WTC11 (cell line): ENCODE measurements around the gene DLGAP5. TPM values are rescaled to one million over a fixed set of nuclear protein-coding genes. Genes with fewer than 3 reads are reported as not detected.

ENCODE experiments used
- ATAC-seq: fragments of 200-7000 bp; cut with Tn5 transposase; 2 replicates; pipeline ENCODE4 v1.10.0; 2021; ENCODE audit warnings: mild to moderate bottlenecking, moderate library complexity
- CTCF ChIA-PET: fragments of 300-600 bp; sonication (Branson Sonifier 250); formaldehyde crosslinking; loops from one replicate; lab custom pipeline; 2021; ENCODE audit warnings: antibody characterized with exemption; lab: Charles Lee
- POLR2A ChIA-PET: fragments of 350-600 bp; sonication (Branson Sonifier 250); formaldehyde crosslinking; loops from one replicate; lab custom pipeline; 2021; ENCODE audit warnings: antibody characterized with exemption; lab: Charles Lee
- DNase-seq: peaks from one replicate; pipeline ENCODE4 v3.0.0; 2021; ENCODE audit warnings: low spot score
- H3K27ac Mint-ChIP-seq: 2 replicates; pipeline ENCODE4 v1.8.0; 2021; ENCODE audit warnings: mixed read lengths
- H3K27me3 Mint-ChIP-seq: 2 replicates; pipeline ENCODE4 v1.8.0; 2021; ENCODE audit warnings: low read depth, mild to moderate bottlenecking, moderate library complexity, mixed read lengths
- H3K36me3 Mint-ChIP-seq: 2 replicates; pipeline ENCODE4 v1.8.0; 2021; ENCODE audit warnings: mixed read lengths
- H3K4me1 Mint-ChIP-seq: 2 replicates; pipeline ENCODE4 v1.8.0; 2022; ENCODE audit warnings: mixed read lengths
- H3K4me3 Mint-ChIP-seq: 2 replicates; pipeline ENCODE4 v1.8.0; 2021; ENCODE audit warnings: mild to moderate bottlenecking, moderate library complexity, mixed read lengths
- H3K9me3 Mint-ChIP-seq: 2 replicates; pipeline ENCODE4 v1.8.0; 2021; ENCODE audit warnings: mixed read lengths
- HMGA2 ChIP-seq: fragments of 250-450 bp; sonication (Bioruptor Pico); IDR thresholded peaks from 2 replicates; pipeline ENCODE4 v1.4.0; 2021; ENCODE audit warnings: mild to moderate bottlenecking, moderate library complexity
- MYBL2 ChIP-seq: sonication (generic); formaldehyde crosslinking; IDR thresholded peaks from 2 replicates; pipeline ENCODE4 v1.8.1; 2023; ENCODE audit warnings: mild to moderate bottlenecking, moderate library complexity, missing genetic modification reagents
- NFATC4 ChIP-seq: fragments of 250-450 bp; sonication (Bioruptor Pico); IDR thresholded peaks from 2 replicates; pipeline ENCODE4 v1.9.0; 2021; ENCODE audit warnings: mild to moderate bottlenecking
- PRRX2 ChIP-seq: fragments of 250-450 bp; sonication (Bioruptor Pico); IDR thresholded peaks from 2 replicates; pipeline ENCODE4 v1.8.0; 2021; ENCODE audit warnings: mild to moderate bottlenecking
- RORB ChIP-seq: fragments of 250-450 bp; sonication (Bioruptor Pico); IDR thresholded peaks from 2 replicates; pipeline ENCODE4 v1.9.0; 2021; ENCODE audit warnings: mild to moderate bottlenecking
- SMAD4 ChIP-seq: sonication (generic); formaldehyde crosslinking; IDR thresholded peaks from 2 replicates; pipeline ENCODE4 v1.8.0; 2022; ENCODE audit warnings: mild to moderate bottlenecking, missing genetic modification reagents
- TEAD1 ChIP-seq: sonication (generic); formaldehyde crosslinking; IDR thresholded peaks from 2 replicates; pipeline ENCODE4 v1.8.0; 2022; ENCODE audit warnings: mild to moderate bottlenecking, missing genetic modification reagents
- TEAD4 ChIP-seq: sonication (generic); formaldehyde crosslinking; IDR thresholded peaks from 2 replicates; pipeline ENCODE4 v1.8.0; 2022; ENCODE audit warnings: mild to moderate bottlenecking, missing genetic modification reagents
- ZNF121 ChIP-seq: sonication (generic); formaldehyde crosslinking; IDR thresholded peaks from 2 replicates; pipeline ENCODE4 v1.8.0; 2023; ENCODE audit warnings: missing genetic modification reagents
- ZNF138 ChIP-seq: sonication (generic); formaldehyde crosslinking; conservative IDR thresholded peaks from 2 replicates; pipeline ENCODE4 v1.8.1; 2022; ENCODE audit warnings: mild to moderate bottlenecking, moderate library complexity, missing genetic modification reagents
- ZNF396 ChIP-seq: fragments of 250-450 bp; sonication (Bioruptor Pico); IDR thresholded peaks from 2 replicates; pipeline ENCODE4 v1.8.0; 2021; ENCODE audit warnings: mild to moderate bottlenecking, moderate library complexity, borderline replicate concordance
- total RNA-seq: library from RNA; stranded (reverse); gene quantifications from 3 replicates; pipeline ENCODE4 v1.2.3, GENCODE V29; 2021
- TF ChIP-seq, protein P1 (sequence below): sonication (generic); formaldehyde crosslinking; IDR thresholded peaks from 2 replicates; pipeline ENCODE4 v1.8.1; 2023; ENCODE audit warnings: mild to moderate bottlenecking, missing genetic modification reagents
- TF ChIP-seq, protein P2 (sequence below): sonication (generic); formaldehyde crosslinking; conservative IDR thresholded peaks from 2 replicates; pipeline ENCODE4 v1.8.1; 2022; ENCODE audit warnings: mild to moderate bottlenecking, missing genetic modification reagents
- TF ChIP-seq, protein P3 (sequence below): sonication (generic); formaldehyde crosslinking; IDR thresholded peaks from 2 replicates; pipeline ENCODE4 v1.8.1; 2022; ENCODE audit warnings: low read depth, missing genetic modification reagents, borderline replicate concordance
- TF ChIP-seq, protein P4 (sequence below): sonication (generic); formaldehyde crosslinking; IDR thresholded peaks from 2 replicates; pipeline ENCODE4 v1.8.1; 2023; ENCODE audit warnings: mild to moderate bottlenecking, missing genetic modification reagents, moderate library complexity
- TF ChIP-seq, protein P5 (sequence below): sonication (generic); formaldehyde crosslinking; IDR thresholded peaks from 2 replicates; pipeline ENCODE4 v1.8.0; 2022; ENCODE audit warnings: mild to moderate bottlenecking, missing genetic modification reagents
- TF ChIP-seq, protein P6 (sequence below): sonication (generic); formaldehyde crosslinking; IDR thresholded peaks from 2 replicates; pipeline ENCODE4 v1.8.0; 2022; ENCODE audit warnings: mild to moderate bottlenecking, missing genetic modification reagents
- TF ChIP-seq, protein P7 (sequence below): sonication (generic); formaldehyde crosslinking; IDR thresholded peaks from 2 replicates; pipeline ENCODE4 v1.8.1; 2022; ENCODE audit warnings: low read depth, mild to moderate bottlenecking, moderate library complexity, missing genetic modification reagents, borderline replicate concordance

Gene DLGAP5
- total RNA-seq, 1 experiment from 2014 or later = 141 TPM

DNA sequence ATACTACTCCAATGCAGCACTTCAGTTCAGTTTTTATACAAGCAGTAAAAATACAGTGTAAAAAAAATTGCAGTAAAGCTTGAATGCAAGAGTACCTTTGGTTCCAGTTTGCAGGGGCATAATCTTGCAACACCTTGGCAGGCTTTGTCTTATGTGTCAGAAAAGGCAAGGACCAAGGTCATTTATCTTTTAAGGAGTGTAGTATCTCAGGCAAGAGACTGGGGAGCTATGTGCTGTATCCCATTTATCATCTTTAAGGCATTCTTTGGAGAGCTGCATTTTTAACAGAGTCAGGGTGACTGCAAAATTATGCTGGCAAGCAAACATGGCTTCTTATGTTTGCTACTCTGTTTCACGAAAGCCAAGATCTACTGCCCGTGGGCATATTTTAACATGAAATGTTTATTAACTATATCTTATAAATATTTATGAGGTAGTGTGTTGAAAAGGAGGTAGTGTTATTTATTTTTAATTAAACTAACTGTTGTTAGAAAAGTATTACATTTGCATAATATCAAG is 14.8 kb upstream of the DLGAP5 start (continued):
- TF ChIP-seq, protein P1, sequence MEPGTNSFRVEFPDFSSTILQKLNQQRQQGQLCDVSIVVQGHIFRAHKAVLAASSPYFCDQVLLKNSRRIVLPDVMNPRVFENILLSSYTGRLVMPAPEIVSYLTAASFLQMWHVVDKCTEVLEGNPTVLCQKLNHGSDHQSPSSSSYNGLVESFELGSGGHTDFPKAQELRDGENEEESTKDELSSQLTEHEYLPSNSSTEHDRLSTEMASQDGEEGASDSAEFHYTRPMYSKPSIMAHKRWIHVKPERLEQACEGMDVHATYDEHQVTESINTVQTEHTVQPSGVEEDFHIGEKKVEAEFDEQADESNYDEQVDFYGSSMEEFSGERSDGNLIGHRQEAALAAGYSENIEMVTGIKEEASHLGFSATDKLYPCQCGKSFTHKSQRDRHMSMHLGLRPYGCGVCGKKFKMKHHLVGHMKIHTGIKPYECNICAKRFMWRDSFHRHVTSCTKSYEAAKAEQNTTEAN = no peak
- TF ChIP-seq ZNF121 (CRISPR knock-in tag) (no peak), MYBL2 (CRISPR knock-in tag) (no peak), HMGA2 (CRISPR knock-in tag) (no peak), ZNF138 (no peak), TEAD4 (CRISPR knock-in tag) (no peak)
- TF ChIP-seq, protein P2, sequence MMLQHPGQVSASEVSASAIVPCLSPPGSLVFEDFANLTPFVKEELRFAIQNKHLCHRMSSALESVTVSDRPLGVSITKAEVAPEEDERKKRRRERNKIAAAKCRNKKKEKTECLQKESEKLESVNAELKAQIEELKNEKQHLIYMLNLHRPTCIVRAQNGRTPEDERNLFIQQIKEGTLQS (CRISPR knock-in tag) = no peak
- TF ChIP-seq, protein P3, sequence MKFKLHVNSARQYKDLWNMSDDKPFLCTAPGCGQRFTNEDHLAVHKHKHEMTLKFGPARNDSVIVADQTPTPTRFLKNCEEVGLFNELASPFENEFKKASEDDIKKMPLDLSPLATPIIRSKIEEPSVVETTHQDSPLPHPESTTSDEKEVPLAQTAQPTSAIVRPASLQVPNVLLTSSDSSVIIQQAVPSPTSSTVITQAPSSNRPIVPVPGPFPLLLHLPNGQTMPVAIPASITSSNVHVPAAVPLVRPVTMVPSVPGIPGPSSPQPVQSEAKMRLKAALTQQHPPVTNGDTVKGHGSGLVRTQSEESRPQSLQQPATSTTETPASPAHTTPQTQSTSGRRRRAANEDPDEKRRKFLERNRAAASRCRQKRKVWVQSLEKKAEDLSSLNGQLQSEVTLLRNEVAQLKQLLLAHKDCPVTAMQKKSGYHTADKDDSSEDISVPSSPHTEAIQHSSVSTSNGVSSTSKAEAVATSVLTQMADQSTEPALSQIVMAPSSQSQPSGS (CRISPR knock-in tag) = no peak

DNA sequence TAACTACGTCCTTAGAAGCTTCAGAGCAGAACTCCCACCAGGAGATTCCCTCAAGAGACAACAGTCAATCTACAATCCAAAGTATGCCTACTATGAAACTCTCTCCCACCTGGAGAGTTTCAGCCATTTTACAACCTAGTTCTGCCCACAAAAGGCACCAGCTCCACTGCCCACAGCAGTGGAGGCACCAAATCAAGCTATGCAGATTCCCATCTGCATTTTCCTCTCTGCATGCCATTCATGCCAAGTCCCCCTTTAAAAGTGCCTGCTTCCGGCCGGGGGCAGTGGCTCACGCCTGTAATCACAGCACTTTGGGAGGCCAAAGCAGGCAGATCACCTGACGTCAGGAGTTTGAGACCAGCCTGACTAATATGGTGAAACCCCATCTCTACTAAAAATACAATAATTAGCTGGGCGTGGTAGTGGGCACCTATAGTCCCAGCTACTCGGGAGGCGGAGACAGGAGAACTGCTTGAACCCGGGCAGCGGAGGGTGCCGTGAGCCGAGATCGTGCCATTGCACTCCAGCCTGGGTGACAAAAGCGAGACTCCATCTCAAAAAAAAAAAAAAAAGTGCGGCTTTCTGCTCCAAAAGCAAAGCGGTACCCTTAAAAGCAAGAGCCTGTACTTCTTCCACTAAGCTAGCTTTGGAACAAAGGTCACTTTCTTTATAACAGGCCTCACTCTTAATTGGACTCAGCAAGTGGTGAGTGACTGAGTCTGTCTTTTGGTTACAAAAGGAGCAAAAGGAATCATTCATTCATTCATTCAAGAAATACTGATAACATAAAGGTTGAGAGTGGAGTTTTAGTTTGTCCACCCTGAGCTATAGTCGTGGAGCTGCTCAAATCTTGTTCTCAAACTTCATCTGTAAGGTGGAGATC is 10.1 kb upstream of the DLGAP5 start:
- Mint-ChIP-seq H3K36me3 (no peaks in the 10 kb centered on the region), H3K4me3 (0 out of 2 replicates have a peak overlapping the region, but pooled peaks have one; percentile 12), H3K9me3 (peaks cover 3% of the 10 kb centered on the region; the same call in 1 of the 2 replicates), H3K4me1 (peaks cover 20% of the 10 kb centered on the region), H3K27me3 (no peaks in the 10 kb centered on the region; the same call in 1 of the 2 replicates), H3K27ac (peak overlapping the region; percentile 93)
- ATAC-seq (peak; percentile 94), DNase-seq (peak; percentile 58)
- TF ChIP-seq, protein P4, sequence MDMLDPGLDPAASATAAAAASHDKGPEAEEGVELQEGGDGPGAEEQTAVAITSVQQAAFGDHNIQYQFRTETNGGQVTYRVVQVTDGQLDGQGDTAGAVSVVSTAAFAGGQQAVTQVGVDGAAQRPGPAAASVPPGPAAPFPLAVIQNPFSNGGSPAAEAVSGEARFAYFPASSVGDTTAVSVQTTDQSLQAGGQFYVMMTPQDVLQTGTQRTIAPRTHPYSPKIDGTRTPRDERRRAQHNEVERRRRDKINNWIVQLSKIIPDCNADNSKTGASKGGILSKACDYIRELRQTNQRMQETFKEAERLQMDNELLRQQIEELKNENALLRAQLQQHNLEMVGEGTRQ = peak; percentile 28; the same call in 1 of the 2 replicates
- TF ChIP-seq PRRX2 (no peak), TEAD1 (peak; percentile 94; the same call in 1 of the 2 replicates)
- TF ChIP-seq, protein P5, sequence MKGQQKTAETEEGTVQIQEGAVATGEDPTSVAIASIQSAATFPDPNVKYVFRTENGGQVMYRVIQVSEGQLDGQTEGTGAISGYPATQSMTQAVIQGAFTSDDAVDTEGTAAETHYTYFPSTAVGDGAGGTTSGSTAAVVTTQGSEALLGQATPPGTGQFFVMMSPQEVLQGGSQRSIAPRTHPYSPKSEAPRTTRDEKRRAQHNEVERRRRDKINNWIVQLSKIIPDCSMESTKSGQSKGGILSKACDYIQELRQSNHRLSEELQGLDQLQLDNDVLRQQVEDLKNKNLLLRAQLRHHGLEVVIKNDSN (CRISPR knock-in tag) = peak; percentile 30; the same call in 1 of the 2 replicates
- ChIA-PET CTCF (interaction anchor here (0.9 to 1.5 kb wide), 4 partner anchors 12 to 153 kb away, joined by 3 to 4 read pairs (median 4); partner anchors contain the start of genes FBXO34 and MAPK1IP1L), POLR2A (interaction anchor here (1.0 to 1.3 kb wide), 2 partner anchors 10 to 12 kb away, joined by 4 to 7 read pairs; partner anchors contain the start of gene DLGAP5)

DNA sequence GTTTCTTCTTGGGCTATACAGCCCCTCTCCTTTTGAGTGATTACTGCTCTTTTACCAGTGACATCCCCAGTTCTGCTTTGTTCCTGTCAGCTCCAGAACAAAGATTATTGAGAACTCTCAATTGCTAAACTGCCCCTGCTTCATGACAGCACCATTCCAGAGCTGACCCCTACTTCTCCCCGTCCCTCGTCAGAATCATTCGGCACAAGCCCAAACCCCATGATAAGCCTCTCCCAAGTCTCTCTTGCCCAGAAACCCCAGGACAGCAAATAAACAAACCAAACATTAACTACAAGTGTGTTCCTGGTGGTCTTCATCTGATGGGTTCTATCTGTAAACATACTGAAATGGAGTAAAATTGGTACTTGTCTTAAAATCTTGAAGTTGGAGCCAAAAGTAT is 9.3 kb upstream of the DLGAP5 start:
- H3K36me3 Mint-ChIP-seq = no peaks in the 10 kb centered on the region
- ATAC-seq (peak; percentile 14; the same call in 1 of the 2 replicates), DNase-seq (no peak)
- no peak overlapping the region for H3K4me3 Mint-ChIP-seq
- H3K27ac Mint-ChIP-seq = peak overlapping the region; percentile 81
- CTCF ChIA-PET = interaction anchor here (0.9 to 1.5 kb wide), 4 partner anchors 13 to 154 kb away, joined by 3 to 4 read pairs (median 4); partner anchors contain the start of genes FBXO34 and MAPK1IP1L
- H3K9me3 Mint-ChIP-seq = peaks cover 3% of the 10 kb centered on the region; the same call in 1 of the 2 replicates
- H3K4me1 Mint-ChIP-seq = peaks cover 20% of the 10 kb centered on the region
- POLR2A ChIA-PET = interaction anchor here (1.0 to 1.3 kb wide), 2 partner anchors 9 to 11 kb away, joined by 4 to 7 read pairs; partner anchors contain the start of gene DLGAP5
- no peaks in the 10 kb centered on the region; the same call in 1 of the 2 replicates for H3K27me3 Mint-ChIP-seq
- no peak for TF ChIP-seq PRRX2
- TF ChIP-seq SMAD4 = no peak
- TF ChIP-seq NFATC4 = no peak
- no peak for TF ChIP-seq RORB (CRISPR knock-in tag)
- TF ChIP-seq, protein P6, sequence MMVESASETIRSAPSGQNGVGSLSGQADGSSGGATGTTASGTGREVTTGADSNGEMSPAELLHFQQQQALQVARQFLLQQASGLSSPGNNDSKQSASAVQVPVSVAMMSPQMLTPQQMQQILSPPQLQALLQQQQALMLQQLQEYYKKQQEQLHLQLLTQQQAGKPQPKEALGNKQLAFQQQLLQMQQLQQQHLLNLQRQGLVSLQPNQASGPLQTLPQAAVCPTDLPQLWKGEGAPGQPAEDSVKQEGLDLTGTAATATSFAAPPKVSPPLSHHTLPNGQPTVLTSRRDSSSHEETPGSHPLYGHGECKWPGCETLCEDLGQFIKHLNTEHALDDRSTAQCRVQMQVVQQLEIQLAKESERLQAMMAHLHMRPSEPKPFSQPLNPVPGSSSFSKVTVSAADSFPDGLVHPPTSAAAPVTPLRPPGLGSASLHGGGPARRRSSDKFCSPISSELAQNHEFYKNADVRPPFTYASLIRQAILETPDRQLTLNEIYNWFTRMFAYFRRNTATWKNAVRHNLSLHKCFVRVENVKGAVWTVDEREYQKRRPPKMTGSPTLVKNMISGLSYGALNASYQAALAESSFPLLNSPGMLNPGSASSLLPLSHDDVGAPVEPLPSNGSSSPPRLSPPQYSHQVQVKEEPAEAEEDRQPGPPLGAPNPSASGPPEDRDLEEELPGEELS (CRISPR knock-in tag) = no peak
- TF ChIP-seq ZNF396 (CRISPR knock-in tag) = no peak
- TF ChIP-seq ZNF138 = no peak
- TF ChIP-seq, protein P7, sequence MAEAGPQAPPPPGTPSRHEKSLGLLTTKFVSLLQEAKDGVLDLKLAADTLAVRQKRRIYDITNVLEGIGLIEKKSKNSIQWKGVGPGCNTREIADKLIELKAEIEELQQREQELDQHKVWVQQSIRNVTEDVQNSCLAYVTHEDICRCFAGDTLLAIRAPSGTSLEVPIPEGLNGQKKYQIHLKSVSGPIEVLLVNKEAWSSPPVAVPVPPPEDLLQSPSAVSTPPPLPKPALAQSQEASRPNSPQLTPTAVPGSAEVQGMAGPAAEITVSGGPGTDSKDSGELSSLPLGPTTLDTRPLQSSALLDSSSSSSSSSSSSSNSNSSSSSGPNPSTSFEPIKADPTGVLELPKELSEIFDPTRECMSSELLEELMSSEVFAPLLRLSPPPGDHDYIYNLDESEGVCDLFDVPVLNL (CRISPR knock-in tag) = no peak
